ENCODE measurements around the gene RSL1D1.
A peak's percentile ranks its signal among the peaks of the same experiment; 100 is the strongest.

- peak in 1 of 3 donors; percentile 19 for TF ChIP-seq CTCF (IDR thresholded peaks at IDR 0.05)
- TF ChIP-seq POLR2A (IDR thresholded peaks at IDR 0.05), result no peak
- no peak for TF ChIP-seq POLR2AphosphoS5 (IDR thresholded peaks at IDR 0.05)
Measured at GRCh38 chr16:11796227-11797165, 54.8 kb downstream of the RSL1D1 start.
